Mesenchymal stem cell (in vitro differentiated cells and primary cell): ENCODE data around the gene TUBE1.
A peak's percentile ranks its signal among the peaks of the same experiment; 100 is the strongest.
"Not testable (repeated sequence)": the region's sequence is repeated elsewhere in the genome, so short reads cannot be mapped to it uniquely, and the experiment has no call there.

ENCODE experiments used
- DNase-seq: peaks from one replicate; pipeline ENCODE4 v3.0.0-alpha.2; 2013
- H2AFZ ChIP-seq: one replicate; pipeline ENCODE4 v1.6.1; 2013; ENCODE audit warnings: low read depth, mild to moderate bottlenecking, control low read depth, inconsistent platforms, low read length, moderate library complexity
- H2AK5ac ChIP-seq: 2 replicates; pipeline ENCODE4 v1.6.1; 2013; ENCODE audit warnings: low read length, moderate library complexity, mild to moderate bottlenecking, inconsistent platforms; ENCODE audit not compliant: severe bottlenecking
- H2BK120ac ChIP-seq: one replicate; pipeline ENCODE4 v1.6.1; 2013; ENCODE audit warnings: low read depth, mild to moderate bottlenecking, inconsistent platforms, low read length, moderate library complexity
- H2BK12ac ChIP-seq, 2 experiments: one replicate each; pipeline ENCODE4 v1.6.1; 2013; ENCODE audit warnings: inconsistent platforms in 2 of 2, low read length in 2 of 2, mild to moderate bottlenecking in 2 of 2, moderate library complexity in 2 of 2, control low read depth in 1 of 2
- H2BK15ac ChIP-seq: one replicate; pipeline ENCODE4 v1.6.1; 2013; ENCODE audit warnings: mild to moderate bottlenecking, low read depth, inconsistent platforms; ENCODE audit not compliant: poor library complexity, severe bottlenecking
- H2BK5ac ChIP-seq: 2 replicates; pipeline ENCODE4 v1.6.1; 2013; ENCODE audit warnings: low read depth, mild to moderate bottlenecking, low read length, control low read depth, inconsistent platforms; ENCODE audit not compliant: poor library complexity, severe bottlenecking
- H3K14ac ChIP-seq, 2 experiments: one replicate each; pipeline ENCODE4 v1.6.1; 2013; ENCODE audit warnings: inconsistent platforms in 2 of 2, low read length in 2 of 2, control low read depth in 1 of 2, mild to moderate bottlenecking in 1 of 2, moderate library complexity in 1 of 2
- H3K18ac ChIP-seq, 2 experiments: one replicate each; pipeline ENCODE4 v1.6.1; 2013; ENCODE audit warnings: inconsistent platforms in 2 of 2, low read length in 2 of 2, control low read depth in 1 of 2, low read depth in 1 of 2, mild to moderate bottlenecking in 1 of 2
- H3K23ac ChIP-seq, 2 experiments: one replicate each; pipeline ENCODE4 v1.6.1; 2013; ENCODE audit warnings: inconsistent platforms in 2 of 2, low read length in 2 of 2, mild to moderate bottlenecking in 2 of 2, moderate library complexity in 2 of 2, control low read depth in 1 of 2
- H3K27ac ChIP-seq: 2 replicates; pipeline ENCODE4 v1.5.1; 2013; ENCODE audit warnings: mild to moderate bottlenecking, moderate library complexity, low read length, control low read depth, inconsistent platforms; ENCODE audit not compliant: poor library complexity, severe bottlenecking
- H3K27me3 ChIP-seq, 2 experiments: 2 replicates each; pipeline versions ENCODE4 v1.6.1 to v1.7.0; 2013; ENCODE audit warnings: low read length in 2 of 2, mild to moderate bottlenecking in 2 of 2, moderate library complexity in 2 of 2, control low read depth in 1 of 2, inconsistent platforms in 1 of 2; ENCODE audit not compliant: control insufficient read depth in 1 of 2, insufficient read depth in 1 of 2
- H3K36me3 ChIP-seq, 2 experiments: 2 replicates each; pipeline versions ENCODE4 v1.6.1 to v1.7.0; 2013; ENCODE audit warnings: low read length in 2 of 2, control low read depth in 1 of 2, inconsistent platforms in 1 of 2, low read depth in 1 of 2, mild to moderate bottlenecking in 1 of 2; ENCODE audit not compliant: insufficient read depth in 2 of 2, control insufficient read depth in 1 of 2
- H3K4ac ChIP-seq, 2 experiments: one replicate each; pipeline ENCODE4 v1.6.1; 2013; ENCODE audit warnings: inconsistent platforms in 2 of 2, low read length in 2 of 2, mild to moderate bottlenecking in 2 of 2, moderate library complexity in 2 of 2, control low read depth in 1 of 2, low read depth in 1 of 2
- H3K4me1 ChIP-seq: 2 replicates; pipeline ENCODE4 v1.6.1; 2013; ENCODE audit warnings: low read depth, low read length, control low read depth; ENCODE audit not compliant: control insufficient read depth, insufficient read depth
- H3K4me2 ChIP-seq: 2 replicates; pipeline ENCODE4 v1.6.1; 2013; ENCODE audit warnings: low read length, mild to moderate bottlenecking, inconsistent platforms; ENCODE audit not compliant: poor library complexity, severe bottlenecking
- H3K4me3 ChIP-seq, 2 experiments: 2 replicates each; pipeline versions ENCODE4 v1.5.1 to v1.7.0; 2013; ENCODE audit warnings: low read length in 2 of 2, mild to moderate bottlenecking in 2 of 2, control low read depth in 1 of 2, low read depth in 1 of 2; ENCODE audit not compliant: insufficient read depth in 1 of 2
- H3K79me1 ChIP-seq: replicated peaks from 2 replicates; pipeline ENCODE4 v1.6.1; 2013; ENCODE audit warnings: mild to moderate bottlenecking, control low read depth, low read length, inconsistent platforms; ENCODE audit not compliant: poor library complexity, severe bottlenecking
- H3K9ac ChIP-seq: 2 replicates; pipeline ENCODE4 v1.7.0; 2013; ENCODE audit warnings: mild to moderate bottlenecking, low read length, moderate library complexity
- H3K9me3 ChIP-seq: 2 replicates; pipeline ENCODE4 v1.7.0; 2013; ENCODE audit warnings: mild to moderate bottlenecking, low read length; ENCODE audit not compliant: control insufficient read depth
- H4K8ac ChIP-seq: one replicate; pipeline ENCODE4 v1.6.1; 2013; ENCODE audit warnings: inconsistent platforms, mild to moderate bottlenecking, low read length, moderate library complexity
- H4K91ac ChIP-seq: one replicate; pipeline ENCODE4 v1.6.1; 2013; ENCODE audit warnings: mild to moderate bottlenecking, low read length, inconsistent platforms
- WGBS: methylation state at CpG from one replicate; pipeline ENCODE4 v1.1.7; 2013; ENCODE audit warnings: mixed read lengths; 5-methylcytosine and 5-hydroxymethylcytosine counted together

The TUBE1 gene

DNA sequence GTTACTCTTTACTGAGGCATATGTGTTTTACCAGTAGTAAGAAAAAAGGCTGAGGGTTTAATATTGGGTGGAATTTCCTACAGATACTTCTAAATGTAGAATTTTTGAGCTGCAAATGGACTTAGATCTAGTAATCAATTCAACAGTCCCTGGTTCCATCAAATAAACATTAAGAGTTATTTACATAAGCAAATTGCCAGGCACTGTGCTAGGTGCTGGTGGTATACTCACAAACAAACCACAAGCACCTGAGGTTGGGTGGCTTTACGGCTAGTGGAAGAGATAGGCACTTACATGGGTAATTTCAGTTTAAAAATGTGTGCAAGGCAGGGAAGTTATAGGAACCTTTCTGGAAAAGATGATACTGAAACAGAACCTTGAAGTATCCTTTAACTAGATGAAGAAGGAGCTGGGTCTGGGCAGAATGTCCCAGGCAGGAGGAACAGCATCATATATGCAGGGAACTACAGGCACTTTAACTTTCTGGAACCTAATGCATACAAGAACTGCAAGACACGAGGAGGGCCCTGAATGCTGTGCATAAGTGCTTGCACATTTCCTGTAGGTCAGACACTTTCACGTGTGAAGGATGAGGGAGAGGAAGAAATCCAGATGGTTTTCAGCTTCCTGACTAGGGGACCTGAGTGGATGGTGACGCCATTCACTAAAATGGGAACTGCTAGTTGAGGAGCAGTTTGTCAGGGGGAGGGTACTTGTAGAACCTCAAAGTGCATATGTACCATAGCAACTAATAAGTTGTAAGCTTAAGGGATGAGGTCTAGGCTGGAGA is 28.8 kb downstream of the TUBE1 start:
- Histone ChIP-seq H2BK12ac (no peak overlapping the region), H3K9ac (no peak overlapping the region), H3K23ac (no peak overlapping the region), H2BK5ac (no peak overlapping the region), H3K9me3 (no peaks in the 10 kb centered on the region), H3K27me3 (peaks cover 0 to 7% of the 10 kb centered on the region in 2 experiments), H2AK5ac (no peak overlapping the region), H2BK120ac (no peak overlapping the region), H3K4me2 (no peak overlapping the region), H3K18ac (no peak overlapping the region), H3K14ac (no peak overlapping the region), H3K4me1 (peaks cover 2% of the 10 kb centered on the region), H3K79me1 (no peaks in the 10 kb centered on the region), H3K4ac (no peak overlapping the region), H2AFZ (no peak overlapping the region), H4K91ac (no peak overlapping the region), H3K4me3 (no peak overlapping the region), H2BK15ac (no peak overlapping the region), H4K8ac (no peak overlapping the region), H3K36me3 (no peaks in the 10 kb centered on the region), H3K27ac (no peak overlapping the region)
- peak; percentile 22 for DNase-seq
- 60% methylated on average over 4 of the region's 4 CpGs for WGBS

DNA sequence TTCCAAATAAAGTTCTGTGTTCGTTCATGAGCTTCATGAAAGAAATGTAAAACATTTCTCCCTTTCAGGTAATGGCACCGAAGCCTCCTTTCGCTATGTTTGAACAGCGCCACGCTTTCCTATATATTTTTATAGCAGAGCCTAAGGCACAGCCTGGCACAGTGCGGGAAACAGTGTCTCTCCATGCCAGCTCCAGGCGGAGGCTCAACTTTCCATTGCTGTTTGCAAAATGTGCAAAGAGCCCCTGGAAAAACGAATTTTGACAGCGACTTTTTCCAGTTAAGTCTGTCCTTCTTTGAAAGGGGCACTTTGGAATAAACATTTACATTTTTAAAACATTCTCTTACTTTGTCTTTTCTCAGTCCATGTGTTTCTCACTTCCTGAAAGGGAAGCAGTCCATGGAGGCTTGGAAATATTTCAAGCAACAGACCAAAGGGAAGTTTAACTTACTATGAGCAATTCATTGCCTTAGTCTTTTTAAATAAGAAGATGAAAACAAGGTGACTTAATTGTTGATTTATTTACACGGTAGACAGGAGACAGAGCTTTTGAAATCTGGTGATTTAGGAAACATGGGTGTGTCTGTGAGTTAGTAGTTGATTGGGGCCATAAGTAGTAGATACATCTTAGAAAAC is 32.6 kb downstream of the TUBE1 start:
- no peak overlapping the region for H4K91ac ChIP-seq
- H2BK15ac ChIP-seq = no peak overlapping the region
- no peak overlapping the region for H2BK120ac ChIP-seq
- H4K8ac ChIP-seq = no peak overlapping the region
- H3K79me1 ChIP-seq = no peaks in the 10 kb centered on the region
- H3K9me3 ChIP-seq = no peaks in the 10 kb centered on the region
- no peak overlapping the region for H3K23ac ChIP-seq
- 78% methylated on average over 10 of the region's 10 CpGs for WGBS
- no peak overlapping the region for H3K4me3 ChIP-seq
- H3K27ac ChIP-seq = no peak overlapping the region
- no peak overlapping the region for H3K9ac ChIP-seq
- H2AK5ac ChIP-seq = no peak overlapping the region
- H3K14ac ChIP-seq = no peak overlapping the region
- peaks cover 0 to 7% of the 10 kb centered on the region in 2 experiments for H3K27me3 ChIP-seq
- H3K4me1 ChIP-seq = no peaks in the 10 kb centered on the region
- no peak overlapping the region for H3K4me2 ChIP-seq
- no peak overlapping the region for H2AFZ ChIP-seq
- H3K18ac ChIP-seq = no peak overlapping the region
- H2BK12ac ChIP-seq = no peak overlapping the region
- no peak overlapping the region for H3K4ac ChIP-seq
- DNase-seq = no peak
- no peak overlapping the region for H2BK5ac ChIP-seq
- H3K36me3 ChIP-seq = no peaks in the 10 kb centered on the region

GRCh38 chr6:112054001-112054400 is 33.3 kb downstream of the TUBE1 start, which contains the start of gene CCN6:
CCN6 (plus strand) TSS chr6:112054104; CDS start chr6:112054358, 254 bp downstream.
- Histone ChIP-seq H2BK15ac (no peak within 1 kb of the TSS), H3K4ac (no peak within 1 kb of the TSS), H3K27ac (no peak within 1 kb of the TSS), H3K9ac (no peak within 1 kb of the TSS), H4K91ac (no peak within 1 kb of the TSS), H3K18ac (no peak within 1 kb of the TSS), H3K23ac (no peak within 1 kb of the TSS), H2BK12ac (peak within 1 kb of the TSS in 1 of 2 experiments; percentile 18), H2AFZ (no peak within 1 kb of the TSS), H3K4me3 (no peak within 1 kb of the TSS), H3K4me1 (peaks cover 2% of the 10 kb centered on the region), H3K79me1 (no peaks in the 10 kb centered on the region), H3K4me2 (no peak within 1 kb of the TSS), H3K27me3 (peaks cover 0 to 7% of the 10 kb centered on the region in 2 experiments), H4K8ac (peak within 1 kb of the TSS; percentile 41), H3K14ac (no peak within 1 kb of the TSS), H3K36me3 (no peaks in the 10 kb centered on the region), H2BK5ac (no peak within 1 kb of the TSS), H2AK5ac (no peak within 1 kb of the TSS), H3K9me3 (no peaks in the 10 kb centered on the region), H2BK120ac (no peak within 1 kb of the TSS)
- no peak for DNase-seq
- 92% methylated on average over 12 of the region's 12 CpGs for WGBS

DNA sequence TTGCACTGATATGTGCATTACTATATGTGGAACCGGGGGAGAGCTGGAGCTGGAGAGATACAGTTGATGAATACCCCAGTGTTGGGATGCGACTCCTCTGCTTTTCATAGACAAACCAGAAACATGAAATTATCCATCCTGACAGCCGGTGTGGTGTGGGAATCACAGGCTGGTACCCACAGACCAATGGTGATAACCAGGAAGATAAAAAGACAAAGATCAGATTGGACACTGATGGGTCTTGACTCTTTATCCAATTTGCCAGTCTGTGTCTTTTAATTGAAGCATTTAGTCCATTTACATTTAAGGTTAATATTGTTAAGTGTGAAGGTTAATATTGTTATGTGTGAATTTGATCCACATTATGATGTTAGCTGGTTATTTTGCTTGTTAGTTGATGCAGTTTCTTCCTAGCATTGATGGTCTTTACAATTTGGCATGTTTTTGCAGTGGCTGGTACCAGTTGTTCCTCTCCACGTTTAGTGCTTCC is 36.0 kb downstream of the TUBE1 start:
- H3K4me3 ChIP-seq, H2BK15ac ChIP-seq, H3K9ac ChIP-seq, H2BK5ac ChIP-seq, H3K27me3 ChIP-seq, H3K79me1 ChIP-seq, DNase-seq, H2BK12ac ChIP-seq, H2AK5ac ChIP-seq, H3K9me3 ChIP-seq, H4K91ac ChIP-seq, H3K14ac ChIP-seq, H4K8ac ChIP-seq, H3K27ac ChIP-seq, H3K36me3 ChIP-seq, H3K23ac ChIP-seq, H2BK120ac ChIP-seq, H3K4me1 ChIP-seq, H3K18ac ChIP-seq, H3K4me2 ChIP-seq, H3K4ac ChIP-seq, H2AFZ ChIP-seq: not testable (repeated sequence)
- 100% methylated on average over 3 of the region's 4 CpGs for WGBS
